HL-60 (cell line): Measurements from ENCODE around the gene TMPRSS6.

ENCODE experiments used
- DNase-seq, 2 experiments: peaks; one replicate each; pipeline ENCODE4 v3.0.0-alpha.2; 2010 to 2020; ENCODE audit warnings: low read depth in 1 of 2, low spot score in 1 of 2
- H3K27ac ChIP-seq: fragments of 250-450 bp; sonication (Bioruptor Pico); replicated peaks from 2 replicates; pipeline ENCODE4 v1.5.1; 2020; ENCODE audit warnings: mild to moderate bottlenecking, moderate library complexity
- H3K27me3 ChIP-seq: fragments of 250-450 bp; sonication (Bioruptor Pico); 2 replicates; pipeline ENCODE4 v1.5.1; 2021; ENCODE audit warnings: mild to moderate bottlenecking, moderate library complexity; ENCODE audit not compliant: insufficient read depth, poor library complexity, severe bottlenecking
- H3K4me3 ChIP-seq: replicated peaks from 2 replicates; pipeline ENCODE4 v1.5.1; 2011; ENCODE audit warnings: mild to moderate bottlenecking, control low read depth, low read length; ENCODE audit not compliant: insufficient read depth
- CTCF ChIP-seq: IDR thresholded peaks from one replicate; pipeline ENCODE4 v1.5.1; 2011; ENCODE audit warnings: low read length, control low read depth, inconsistent platforms; ENCODE audit not compliant: insufficient read depth
- GABPA ChIP-seq: IDR thresholded peaks from 2 replicates; pipeline ENCODE4 v1.6.1; 2012; ENCODE audit warnings: low read depth
- POLR2AphosphoS5 ChIP-seq: IDR thresholded peaks from 2 replicates; pipeline ENCODE4 v1.6.1; 2012; ENCODE audit warnings: low read depth
- SPI1 ChIP-seq: IDR thresholded peaks from 2 replicates; pipeline ENCODE4 v1.6.1; 2012; ENCODE audit warnings: low read depth, mild to moderate bottlenecking, borderline replicate concordance
- TF ChIP-seq, protein P1 (sequence below): IDR thresholded peaks from 2 replicates; pipeline ENCODE4 v1.6.1; 2012; ENCODE audit warnings: low read depth; ENCODE audit not compliant: insufficient replicate concordance

Gene TMPRSS6

DNA sequence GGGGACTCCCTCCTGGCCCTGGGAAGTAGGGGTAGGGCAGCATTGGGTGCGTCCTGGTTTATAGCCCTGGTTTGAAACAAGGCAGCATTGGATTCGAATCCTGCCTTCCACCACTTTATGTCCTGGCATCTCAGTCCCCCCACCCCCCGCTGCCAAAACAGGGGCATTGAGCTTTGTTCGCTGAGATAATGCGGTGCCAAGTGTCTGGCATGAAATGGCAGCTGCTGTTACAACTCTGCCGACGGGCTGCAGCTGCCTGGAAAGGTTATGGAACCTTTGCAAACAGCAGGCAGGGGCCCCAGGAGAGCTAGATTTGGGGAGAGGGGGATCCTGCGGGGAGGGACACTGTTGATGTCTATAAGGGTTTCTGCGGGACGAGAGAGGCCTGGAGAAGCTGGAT, 92.2 kb downstream of the TMPRSS6 start:
- Histone ChIP-seq H3K27me3 (no peaks in the 10 kb centered on the region), H3K27ac (no peak overlapping the region), H3K4me3 (no peak overlapping the region)
- TF ChIP-seq POLR2AphosphoS5 (no peak), CTCF (no peak), SPI1 (no peak), GABPA (no peak)
- TF ChIP-seq, protein P1, sequence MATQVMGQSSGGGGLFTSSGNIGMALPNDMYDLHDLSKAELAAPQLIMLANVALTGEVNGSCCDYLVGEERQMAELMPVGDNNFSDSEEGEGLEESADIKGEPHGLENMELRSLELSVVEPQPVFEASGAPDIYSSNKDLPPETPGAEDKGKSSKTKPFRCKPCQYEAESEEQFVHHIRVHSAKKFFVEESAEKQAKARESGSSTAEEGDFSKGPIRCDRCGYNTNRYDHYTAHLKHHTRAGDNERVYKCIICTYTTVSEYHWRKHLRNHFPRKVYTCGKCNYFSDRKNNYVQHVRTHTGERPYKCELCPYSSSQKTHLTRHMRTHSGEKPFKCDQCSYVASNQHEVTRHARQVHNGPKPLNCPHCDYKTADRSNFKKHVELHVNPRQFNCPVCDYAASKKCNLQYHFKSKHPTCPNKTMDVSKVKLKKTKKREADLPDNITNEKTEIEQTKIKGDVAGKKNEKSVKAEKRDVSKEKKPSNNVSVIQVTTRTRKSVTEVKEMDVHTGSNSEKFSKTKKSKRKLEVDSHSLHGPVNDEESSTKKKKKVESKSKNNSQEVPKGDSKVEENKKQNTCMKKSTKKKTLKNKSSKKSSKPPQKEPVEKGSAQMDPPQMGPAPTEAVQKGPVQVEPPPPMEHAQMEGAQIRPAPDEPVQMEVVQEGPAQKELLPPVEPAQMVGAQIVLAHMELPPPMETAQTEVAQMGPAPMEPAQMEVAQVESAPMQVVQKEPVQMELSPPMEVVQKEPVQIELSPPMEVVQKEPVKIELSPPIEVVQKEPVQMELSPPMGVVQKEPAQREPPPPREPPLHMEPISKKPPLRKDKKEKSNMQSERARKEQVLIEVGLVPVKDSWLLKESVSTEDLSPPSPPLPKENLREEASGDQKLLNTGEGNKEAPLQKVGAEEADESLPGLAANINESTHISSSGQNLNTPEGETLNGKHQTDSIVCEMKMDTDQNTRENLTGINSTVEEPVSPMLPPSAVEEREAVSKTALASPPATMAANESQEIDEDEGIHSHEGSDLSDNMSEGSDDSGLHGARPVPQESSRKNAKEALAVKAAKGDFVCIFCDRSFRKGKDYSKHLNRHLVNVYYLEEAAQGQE, result no peak
- DNase-seq, result no peak

DNA sequence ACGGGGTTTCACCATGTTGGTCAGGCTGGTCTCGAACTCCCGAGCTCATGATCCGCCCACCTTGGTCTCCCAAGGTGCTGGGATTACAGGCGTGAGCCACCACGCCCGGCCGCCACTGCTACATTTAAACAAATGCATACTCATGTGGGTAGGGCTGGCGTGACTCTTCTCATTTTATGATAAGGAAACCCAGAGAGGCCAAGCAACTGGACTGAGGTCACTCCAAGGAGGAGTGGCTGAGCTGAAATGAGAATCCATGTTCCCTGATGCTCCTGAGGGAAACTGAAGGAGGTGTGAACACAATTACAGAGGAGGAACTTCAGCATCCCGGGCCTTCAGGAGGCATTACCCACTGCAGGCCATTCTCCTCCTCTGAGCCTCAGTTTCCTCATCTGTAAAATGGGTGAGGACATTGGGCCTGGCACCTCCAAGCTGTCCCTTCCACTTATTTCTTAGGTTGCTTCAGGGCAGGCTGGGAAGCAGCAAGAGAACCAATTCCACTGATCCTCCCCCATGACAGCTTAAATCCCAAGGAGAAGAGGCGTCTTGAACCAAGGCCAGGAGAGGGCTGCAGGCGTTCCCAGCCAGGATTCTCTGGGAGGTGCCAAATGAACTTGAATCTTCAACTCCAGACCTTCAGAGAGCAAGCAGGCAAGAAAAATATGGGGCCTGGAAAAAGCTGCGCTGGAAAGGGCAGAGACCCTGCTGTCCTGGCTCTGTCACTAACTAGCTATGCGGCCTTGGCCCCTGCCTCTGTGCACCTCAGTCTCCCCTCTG, 93.2 kb downstream of the TMPRSS6 start:
- Histone ChIP-seq H3K27ac (no peak overlapping the region), H3K27me3 (no peaks in the 10 kb centered on the region), H3K4me3 (no peak overlapping the region)
- TF ChIP-seq GABPA (no peak), POLR2AphosphoS5 (no peak), SPI1 (no peak), CTCF (no peak)
- TF ChIP-seq, protein P1, result no peak
- no peak for DNase-seq

- H3K27ac ChIP-seq, result no peak overlapping the region
- no peaks in the 10 kb centered on the region for H3K27me3 ChIP-seq
- TF ChIP-seq, protein P1, result no peak
- TF ChIP-seq CTCF, result no peak
- no peak for TF ChIP-seq GABPA
- TF ChIP-seq POLR2AphosphoS5, result no peak
- no peak for TF ChIP-seq SPI1
- no peak for DNase-seq
- no peak overlapping the region for H3K4me3 ChIP-seq
Measured at GRCh38 chr22:37015587-37015878, 94.0 kb downstream of the TMPRSS6 start.
